Measurements from ENCODE around the gene TMEM176A. TPM values are rescaled to one million over a fixed set of nuclear protein-coding genes. Genes with fewer than 3 reads are reported as not detected.
A peak's percentile ranks its signal among the peaks of the same experiment; 100 is the strongest.

Gene TMEM176A, protein sequence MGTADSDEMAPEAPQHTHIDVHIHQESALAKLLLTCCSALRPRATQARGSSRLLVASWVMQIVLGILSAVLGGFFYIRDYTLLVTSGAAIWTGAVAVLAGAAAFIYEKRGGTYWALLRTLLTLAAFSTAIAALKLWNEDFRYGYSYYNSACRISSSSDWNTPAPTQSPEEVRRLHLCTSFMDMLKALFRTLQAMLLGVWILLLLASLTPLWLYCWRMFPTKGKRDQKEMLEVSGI
- total RNA-seq (10 to 100 TPM; 44.7 to 48.8 TPM), polyA plus RNA-seq (ENCODE audit: insufficient read length in 6 of 6) (1 to 10 TPM; 2.7 to 7.8 (median 5.4) TPM)
- long read RNA-seq, donor 1, partial matches to known transcripts: 0 of 3 reads
- long read RNA-seq, donor 1, other reads (novel, unspliced or antisense): 0 of 3 reads
- long read RNA-seq, donor 2, partial matches to known transcripts: 0 of 5 reads
- long read RNA-seq, donor 2, other reads (novel, unspliced or antisense): 0 of 5 reads
- long read RNA-seq, donor 3: 0 reads
- long read RNA-seq, donor 4, transcript TMEM176A-210 (7 exons, 1,530 nt): major isoform, 25 of 66 reads
- long read RNA-seq, donor 4, transcript TMEM176A-201 (7 exons, 1,261 nt): minor isoform, 21 of 66 reads
- long read RNA-seq, donor 4, partial matches to known transcripts: 6 of 66 reads
- long read RNA-seq, donor 4, other reads (novel, unspliced or antisense): 14 of 66 reads
- long read RNA-seq, donor 5, partial matches to known transcripts: 0 of 5 reads
- long read RNA-seq, donor 5, other reads (novel, unspliced or antisense): 0 of 5 reads
- long read RNA-seq, donor 6, partial matches to known transcripts: 6 of 8 reads
- long read RNA-seq, donor 6, other reads (novel, unspliced or antisense): 0 of 8 reads
- long read RNA-seq, donor 7: 0 reads
- long read RNA-seq, donor 8, partial matches to known transcripts: 8 of 8 reads
- long read RNA-seq, donor 8, other reads (novel, unspliced or antisense): 0 of 8 reads
- long read RNA-seq, donor 9: 0 reads
- long read RNA-seq, donor 10, transcript TMEM176A-201 (7 exons, 1,261 nt): minor isoform, 31 of 87 reads
- long read RNA-seq, donor 10, transcript TMEM176A-210 (7 exons, 1,530 nt): major isoform, 36 of 87 reads
- long read RNA-seq, donor 10, partial matches to known transcripts: 6 of 87 reads
- long read RNA-seq, donor 10, other reads (novel, unspliced or antisense): 14 of 87 reads
- long read RNA-seq, donor 11, partial matches to known transcripts: 14 of 20 reads
- long read RNA-seq, donor 11, other reads (novel, unspliced or antisense): 0 of 20 reads
- long read RNA-seq, donor 12: 0 reads

DNA sequence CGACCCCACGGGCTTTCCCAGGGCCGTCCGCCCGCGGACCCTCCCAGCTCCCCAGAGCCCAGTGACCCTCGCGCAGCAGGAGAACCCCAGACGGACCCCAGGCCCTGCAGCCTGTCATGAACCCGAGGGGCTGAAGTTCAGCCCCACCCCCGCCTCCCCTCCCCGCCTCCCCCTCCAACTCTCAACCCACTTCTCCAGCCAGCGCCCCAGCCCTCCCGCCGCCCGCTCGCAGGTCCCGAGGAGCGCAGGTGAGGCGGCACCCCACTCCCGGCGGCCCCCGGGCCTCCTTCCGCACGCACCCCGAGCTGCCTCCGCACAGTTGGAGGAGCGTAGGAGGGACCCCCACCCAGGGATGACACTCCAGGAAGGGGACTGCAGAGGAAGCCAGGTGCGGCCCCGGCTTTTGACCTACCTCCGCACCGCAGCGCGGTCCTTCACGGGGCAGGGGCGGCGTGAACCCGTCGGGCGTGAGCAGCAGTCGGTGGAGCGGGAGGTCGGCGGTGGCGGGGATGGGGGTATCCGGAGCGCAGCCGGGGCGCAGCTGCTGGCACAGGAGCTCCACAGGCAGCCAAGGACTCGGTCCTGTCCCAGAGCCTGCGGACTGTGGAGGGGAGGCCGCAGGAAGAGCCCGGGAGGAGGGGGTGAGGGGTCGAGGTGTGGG is at the start of gene TMEM176A:
TSS of gene TMEM176A (plus strand) at position 189 of the 661 bp plus-strand sequence. CDS start 782 bp downstream, outside the sequence.
- Histone ChIP-seq H3K36me3 (no peaks in the 10 kb centered on the region), H3K27ac (peak within 1 kb of the TSS; percentile 13 to 27), H3K27me3 (peaks cover 18 to 72% of the 10 kb centered on the region in 2 donors), H3K4me3 (peak within 1 kb of the TSS; percentile 48 to 53), H3K9me3 (peaks cover 0 to 4% of the 10 kb centered on the region in 2 donors), H3K4me1 (peaks cover 0 to 17% of the 10 kb centered on the region in 2 donors)
- ATAC-seq (peak; percentile 67), DNase-seq (peak in 1 of 4 donors; percentile 80)
- TF ChIP-seq, protein P1, sequence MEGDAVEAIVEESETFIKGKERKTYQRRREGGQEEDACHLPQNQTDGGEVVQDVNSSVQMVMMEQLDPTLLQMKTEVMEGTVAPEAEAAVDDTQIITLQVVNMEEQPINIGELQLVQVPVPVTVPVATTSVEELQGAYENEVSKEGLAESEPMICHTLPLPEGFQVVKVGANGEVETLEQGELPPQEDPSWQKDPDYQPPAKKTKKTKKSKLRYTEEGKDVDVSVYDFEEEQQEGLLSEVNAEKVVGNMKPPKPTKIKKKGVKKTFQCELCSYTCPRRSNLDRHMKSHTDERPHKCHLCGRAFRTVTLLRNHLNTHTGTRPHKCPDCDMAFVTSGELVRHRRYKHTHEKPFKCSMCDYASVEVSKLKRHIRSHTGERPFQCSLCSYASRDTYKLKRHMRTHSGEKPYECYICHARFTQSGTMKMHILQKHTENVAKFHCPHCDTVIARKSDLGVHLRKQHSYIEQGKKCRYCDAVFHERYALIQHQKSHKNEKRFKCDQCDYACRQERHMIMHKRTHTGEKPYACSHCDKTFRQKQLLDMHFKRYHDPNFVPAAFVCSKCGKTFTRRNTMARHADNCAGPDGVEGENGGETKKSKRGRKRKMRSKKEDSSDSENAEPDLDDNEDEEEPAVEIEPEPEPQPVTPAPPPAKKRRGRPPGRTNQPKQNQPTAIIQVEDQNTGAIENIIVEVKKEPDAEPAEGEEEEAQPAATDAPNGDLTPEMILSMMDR (IDR thresholded peaks at IDR 0.05): no peak
- intact Hi-C loops (cut with DNase I): no loop called here

DNA sequence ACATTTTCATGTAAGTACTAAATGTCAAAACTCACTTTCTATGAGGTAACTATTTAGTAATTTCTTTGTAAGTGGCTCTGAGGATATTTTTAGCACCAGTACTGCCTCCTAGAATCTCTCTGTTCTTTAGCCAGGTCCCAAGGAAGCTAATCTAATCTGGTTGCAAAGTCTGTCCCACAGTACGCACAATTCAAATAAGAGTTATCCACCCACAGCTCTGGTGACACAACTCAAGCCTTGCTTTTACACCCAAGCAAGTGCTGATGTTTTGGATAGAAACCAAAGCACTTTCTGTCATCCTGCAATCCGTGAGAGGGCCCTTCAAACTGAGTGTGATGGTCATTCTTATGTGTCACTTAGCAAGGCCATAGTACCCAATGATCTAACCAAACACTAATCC is 48.9 kb upstream of the TMEM176A start:
- ATAC-seq (no peak), DNase-seq (no peak)
- intact Hi-C loops (cut with DNase I): no loop called here
- Histone ChIP-seq H3K27ac (no peak overlapping the region), H3K4me3 (no peak overlapping the region), H3K27me3 (no peaks in the 10 kb centered on the region), H3K36me3 (no peaks in the 10 kb centered on the region), H3K9me3 (no peaks in the 10 kb centered on the region), H3K4me1 (peaks cover 0 to 35% of the 10 kb centered on the region in 2 donors)
- TF ChIP-seq, protein P1 (IDR thresholded peaks at IDR 0.05): no peak

DNA sequence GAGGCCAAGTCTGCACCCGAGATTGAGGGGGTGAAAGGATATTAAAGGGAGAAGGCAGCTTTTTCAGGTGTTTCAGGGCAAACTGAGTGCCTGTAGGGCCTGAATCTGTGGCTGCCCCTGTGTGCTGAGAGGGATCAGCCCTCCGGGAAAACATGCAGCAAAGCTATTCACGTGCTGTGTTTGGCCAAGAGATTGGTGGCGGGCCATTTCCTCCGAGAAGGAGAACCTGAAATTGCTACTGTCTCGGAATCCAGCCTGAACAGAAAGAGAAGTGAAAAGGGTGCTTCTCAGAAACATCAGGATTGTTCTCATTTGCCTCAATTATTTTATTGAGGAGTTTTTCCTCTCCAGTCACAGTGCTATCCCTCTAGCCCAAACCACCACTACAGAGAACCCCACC is 47.3 kb upstream of the TMEM176A start:
- peaks cover 0 to 36% of the 10 kb centered on the region in 2 donors for H3K4me1 ChIP-seq
- H3K27me3 ChIP-seq: no peaks in the 10 kb centered on the region
- TF ChIP-seq, protein P1 (IDR thresholded peaks at IDR 0.05): no peak
- DNase-seq (no peak), ATAC-seq (peak; percentile 20)
- intact Hi-C loops (cut with DNase I): no loop called here
- H3K27ac ChIP-seq: no peak overlapping the region
- H3K9me3 ChIP-seq: no peaks in the 10 kb centered on the region
- H3K36me3 ChIP-seq: no peaks in the 10 kb centered on the region
- no peak overlapping the region for H3K4me3 ChIP-seq

DNA sequence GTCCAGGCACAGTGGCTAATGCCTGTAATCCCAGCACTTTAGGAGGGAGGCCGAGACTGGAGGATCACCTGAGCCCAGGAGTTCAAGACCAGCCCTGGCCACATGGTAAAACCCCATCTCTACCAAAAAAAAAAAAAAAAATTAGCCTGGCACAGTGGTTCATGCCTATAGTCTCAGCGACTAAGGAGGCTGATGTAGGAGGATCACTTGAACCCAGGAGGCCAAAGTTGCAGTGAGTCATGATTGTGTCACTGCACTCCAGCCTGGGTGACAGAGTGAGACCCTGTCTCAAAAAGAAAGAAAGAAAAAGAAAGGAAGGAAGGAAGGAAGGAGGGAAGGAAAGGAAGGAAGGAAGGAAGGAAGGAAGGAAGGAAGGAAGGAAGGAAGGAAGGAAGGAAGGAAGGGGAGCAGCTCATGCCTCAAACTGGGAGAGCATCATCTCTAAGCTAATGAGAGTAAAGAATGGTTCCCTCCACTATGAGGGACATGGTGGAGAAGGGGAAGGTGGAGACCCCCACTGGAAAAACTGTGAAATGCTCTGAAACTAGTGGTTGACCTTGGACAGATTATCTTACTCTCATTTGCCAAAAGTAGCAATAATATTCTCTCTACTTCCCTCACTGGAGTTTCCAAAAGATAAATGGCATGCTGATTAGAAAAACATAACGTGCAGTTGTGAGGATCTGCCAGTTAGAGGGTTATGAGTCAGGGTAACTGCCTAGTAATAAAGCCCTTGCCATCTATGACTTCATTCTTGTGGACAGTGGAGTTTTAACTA is 46.6 kb upstream of the TMEM176A start:
- Histone ChIP-seq H3K9me3 (no peaks in the 10 kb centered on the region), H3K4me3 (no peak overlapping the region), H3K27ac (no peak overlapping the region), H3K4me1 (peaks cover 0 to 36% of the 10 kb centered on the region in 2 donors), H3K36me3 (no peaks in the 10 kb centered on the region), H3K27me3 (no peaks in the 10 kb centered on the region)
- intact Hi-C loops (cut with DNase I): no loop called here
- TF ChIP-seq, protein P1 (IDR thresholded peaks at IDR 0.05): no peak
- DNase-seq (no peak), ATAC-seq (peak; percentile 48)

Measured in left lung (tissue), 14 donors.